Skin epidermis (tissue), 12 donors: ENCODE measurements around the gene ZNF653.
"Not testable (repeated sequence)": the region's sequence is repeated elsewhere in the genome, so short reads cannot be mapped to it uniquely, and the experiment has no call there.

Experiments
- H3K27ac ChIP-seq, 21 experiments: fragments of 200-600 bp; sonication (generic) in 11 of 21; one replicate each; pipeline ENCODE4 v1.5.0; 2020; ENCODE audit warnings: mild to moderate bottlenecking in 3 of 21, inconsistent platforms in 2 of 21, moderate library complexity in 2 of 21
- H3K4me3 ChIP-seq, 7 experiments: fragments of 200-600 bp; sonication (generic) in 2 of 7; one replicate each; pipeline ENCODE4 v1.5.0; 2020; ENCODE audit warnings: inconsistent platforms in 2 of 7, mild to moderate bottlenecking in 2 of 7, moderate library complexity in 1 of 7

The ZNF653 gene

GRCh38 chr19:11485245-11485837 lies 20.3 kb downstream of the ZNF653 start:
- no peak overlapping the region for H3K4me3 ChIP-seq
- no peak overlapping the region for H3K27ac ChIP-seq

- H3K4me3 ChIP-seq, result no peak overlapping the region
- no peak overlapping the region for H3K27ac ChIP-seq
Observed at GRCh38 chr19:11483366-11484111, 22.1 kb downstream of the ZNF653 start.

- Histone ChIP-seq H3K4me3 (peak overlapping the region; percentile 12 to 36 (median 22)), H3K27ac (no peak overlapping the region)
Observed at GRCh38 chr19:11482384-11483050, 23.1 kb downstream of the ZNF653 start.

GRCh38 chr19:11481534-11482383 lies 23.9 kb downstream of the ZNF653 start:
- Histone ChIP-seq H3K27ac (no peak overlapping the region), H3K4me3 (peak overlapping the region; percentile 12 to 36 (median 22))

GRCh38 chr19:11480715-11481533 lies 24.7 kb downstream of the ZNF653 start, which contains the start of gene ELAVL3:
Gene ELAVL3 (minus strand): TSS chr19:11481046. CDS start chr19:11480608, 438 bp downstream.
- H3K4me3 ChIP-seq, result peak within 1 kb of the TSS in 1 of 7 experiments; percentile 32
- no peak within 1 kb of the TSS for H3K27ac ChIP-seq

GRCh38 chr19:11479898-11480714 lies 25.5 kb downstream of the ZNF653 start:
- Histone ChIP-seq H3K4me3 (no peak overlapping the region), H3K27ac (no peak overlapping the region)

- Histone ChIP-seq H3K27ac (no peak overlapping the region), H3K4me3 (no peak overlapping the region)
Observed at GRCh38 chr19:11479090-11479897, 26.3 kb downstream of the ZNF653 start.

GRCh38 chr19:11478167-11479089 lies 27.2 kb downstream of the ZNF653 start:
- H3K27ac ChIP-seq, result no peak overlapping the region
- no peak overlapping the region for H3K4me3 ChIP-seq

- no peak overlapping the region for H3K27ac ChIP-seq
Observed at GRCh38 chr19:11475861-11476260, 29.8 kb downstream of the ZNF653 start.

DNA sequence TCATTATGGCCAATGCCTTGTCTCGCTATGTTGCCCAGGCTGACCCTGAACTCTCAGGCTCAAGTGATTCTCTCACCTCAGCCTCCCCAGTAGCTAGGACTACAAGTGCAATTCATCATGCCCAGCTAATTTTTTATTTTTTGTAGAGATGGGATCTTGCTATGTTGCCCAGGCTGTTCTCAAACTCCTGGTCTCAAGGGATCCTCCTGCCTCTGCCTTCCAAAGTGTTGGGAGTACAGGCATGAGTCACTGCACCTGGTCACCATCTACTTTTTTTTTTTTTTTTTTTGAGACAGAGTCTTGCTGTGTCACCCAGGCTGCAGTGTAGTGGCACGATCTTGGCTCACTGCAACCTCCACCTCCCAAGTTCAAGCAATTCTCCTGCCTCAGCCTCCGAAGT lies 30.3 kb downstream of the ZNF653 start:
- not testable (repeated sequence) for H3K27ac ChIP-seq, H3K4me3 ChIP-seq

More at GRCh38 chr19:11475861-11476260, 29.8 kb downstream of the ZNF653 start:
- H3K4me3 ChIP-seq, result no peak overlapping the region

DNA sequence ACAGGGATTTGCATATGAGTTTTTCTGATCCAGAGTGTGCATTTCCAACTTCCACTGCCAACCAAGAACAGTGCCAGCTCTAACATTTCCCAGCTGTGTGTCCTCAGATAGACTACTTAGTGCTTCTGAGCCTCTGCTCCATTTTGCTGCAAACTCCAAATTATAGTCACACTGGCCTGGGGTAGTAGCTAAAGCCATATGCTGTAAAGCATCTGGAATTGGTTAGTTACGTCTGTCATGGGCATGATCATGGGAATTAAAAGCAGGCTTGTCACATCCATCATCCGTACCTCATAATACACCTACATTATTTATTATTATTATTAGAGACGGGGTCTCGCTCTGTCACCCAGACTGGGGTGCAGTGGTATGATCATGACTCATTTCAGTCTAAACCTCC lies 31.9 kb downstream of the ZNF653 start:
- Histone ChIP-seq H3K27ac (no peak overlapping the region), H3K4me3 (no peak overlapping the region)

GRCh38 chr19:11468266-11468845 lies 37.3 kb downstream of the ZNF653 start:
- not testable (repeated sequence) for H3K27ac ChIP-seq, H3K4me3 ChIP-seq

GRCh38 chr19:11465600-11465999 lies 40.0 kb downstream of the ZNF653 start:
- no peak overlapping the region for H3K4me3 ChIP-seq
- H3K27ac ChIP-seq, result no peak overlapping the region

GRCh38 chr19:11464333-11465265 lies 41.0 kb downstream of the ZNF653 start:
- Histone ChIP-seq H3K27ac (no peak overlapping the region), H3K4me3 (no peak overlapping the region)

DNA sequence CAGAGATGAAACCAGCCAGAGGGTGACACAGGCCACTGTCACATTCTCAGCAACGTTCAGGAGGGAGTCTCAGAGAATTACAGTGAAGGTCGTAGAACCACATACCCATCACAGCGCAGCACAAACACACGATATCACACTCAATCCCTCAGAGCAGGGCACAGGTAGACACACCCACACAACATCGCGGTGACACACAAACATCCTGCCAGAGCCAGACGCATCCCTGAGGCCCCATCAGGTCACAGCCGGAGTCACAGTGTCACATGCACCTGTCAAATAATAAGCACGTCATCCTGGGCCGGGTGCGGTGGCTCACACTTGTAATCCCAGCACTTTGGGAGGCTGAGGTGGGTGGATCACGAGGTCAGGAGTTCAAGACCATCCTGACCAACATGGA lies 42.2 kb downstream of the ZNF653 start:
- no peak overlapping the region for H3K27ac ChIP-seq
- H3K4me3 ChIP-seq, result no peak overlapping the region
